HG03196 (cell line): ENCODE data around the gene DLL4.

ENCODE experiments used
- ATAC-seq: cut with Tn5 transposase; IDR thresholded peaks from one replicate; pipeline ENCODE4 v1.9.1; 2021; ENCODE audit not compliant: unreplicated experiment

DLL4 gene

GRCh38 chr15:40928821-40929659 is at the start of gene DLL4:
TSS of gene DLL4 (plus strand) at chr15:40929340. CDS start at chr15:40929669, 329 bp downstream.
- no peak for ATAC-seq

GRCh38 chr15:40879609-40880008 is 49.5 kb upstream of the DLL4 start:
- no peak for ATAC-seq

GRCh38 chr15:40881351-40881750 is 47.8 kb upstream of the DLL4 start:
- no peak for ATAC-seq

GRCh38 chr15:40886586-40886985 is 42.6 kb upstream of the DLL4 start:
- ATAC-seq, result no peak

- no peak for ATAC-seq
These were observed 40.0 kb upstream of the DLL4 start for GRCh38 chr15:40889112-40889511.

GRCh38 chr15:40891138-40891537 is 38.0 kb upstream of the DLL4 start:
- no peak for ATAC-seq

- no peak for ATAC-seq
These were observed 37.2 kb upstream of the DLL4 start for GRCh38 chr15:40891810-40892446.

GRCh38 chr15:40892447-40893012 is 36.6 kb upstream of the DLL4 start:
- ATAC-seq, result no peak

GRCh38 chr15:40893019-40893670 is 36.0 kb upstream of the DLL4 start:
- no peak for ATAC-seq

- peak; percentile 74 for ATAC-seq
These were observed 35.1 kb upstream of the DLL4 start, which contains the start of gene VPS18 for GRCh38 chr15:40893733-40894680. TSS of gene VPS18 (plus strand) at chr15:40894450. CDS start at chr15:40894769, 319 bp downstream.

GRCh38 chr15:40894681-40895448 is 34.3 kb upstream of the DLL4 start:
- ATAC-seq, result peak; percentile 31

GRCh38 chr15:40899536-40900207 is 29.5 kb upstream of the DLL4 start:
- no peak for ATAC-seq

GRCh38 chr15:40900256-40901052 is 28.7 kb upstream of the DLL4 start:
- ATAC-seq, result no peak

GRCh38 chr15:40901053-40901443 is 28.1 kb upstream of the DLL4 start:
- ATAC-seq, result no peak

GRCh38 chr15:40902605-40903561 is 26.3 kb upstream of the DLL4 start:
- ATAC-seq, result no peak

- no peak for ATAC-seq
These were observed 24.5 kb upstream of the DLL4 start for GRCh38 chr15:40904552-40905201.
